GM23338 (cell line): ENCODE measurements around the gene SORBS2. TPM values are rescaled to one million over a fixed set of nuclear protein-coding genes. Genes with fewer than 3 reads are reported as not detected.

ENCODE experiments used
- ATAC-seq: fragments of 200-7000 bp; cut with Tn5 transposase; 3 replicates; pipeline ENCODE4 v1.9.1; 2020
- DNase-seq: peaks from one replicate; pipeline ENCODE4 v3.0.0-alpha.2; 2015; ENCODE audit warnings: low spot score
- H2AFZ ChIP-seq: fragments of 200-600 bp; sonication (generic); 2 replicates; pipeline ENCODE4 v1.8.0; 2016; ENCODE audit warnings: antibody characterized with exemption, mild to moderate bottlenecking, moderate library complexity
- H3F3A ChIP-seq: fragments of 200-600 bp; sonication (generic); replicated peaks from 2 replicates; pipeline ENCODE4 v1.8.0; 2017; ENCODE audit warnings: antibody characterized with exemption, mixed run types, low read depth
- H3K27ac ChIP-seq: fragments of 200-600 bp; sonication (generic); 2 replicates; pipeline ENCODE4 v1.6.1; 2016; ENCODE audit warnings: low read depth
- H3K27me3 ChIP-seq: fragments of 200-600 bp; sonication (generic); 2 replicates; pipeline ENCODE4 v1.8.0; 2016; ENCODE audit warnings: mild to moderate bottlenecking, mixed run types, moderate library complexity; ENCODE audit not compliant: insufficient read depth
- H3K36me3 ChIP-seq: fragments of 200-600 bp; sonication (generic); 2 replicates; pipeline ENCODE4 v1.8.0; 2016; ENCODE audit warnings: mild to moderate bottlenecking; ENCODE audit not compliant: insufficient read depth
- H3K4me1 ChIP-seq: fragments of 200-600 bp; sonication (generic); 2 replicates; pipeline ENCODE4 v1.8.0; 2016; ENCODE audit warnings: mild to moderate bottlenecking, moderate library complexity; ENCODE audit not compliant: insufficient read depth
- H3K4me2 ChIP-seq: fragments of 200-600 bp; sonication (generic); 2 replicates; pipeline ENCODE4 v1.7.1; 2017; ENCODE audit warnings: mixed run types
- H3K4me3 ChIP-seq: fragments of 200-600 bp; sonication (generic); 2 replicates; pipeline ENCODE4 v1.6.1; 2016; ENCODE audit warnings: mixed run types
- H3K79me2 ChIP-seq: fragments of 200-600 bp; sonication (generic); replicated peaks from 2 replicates; pipeline ENCODE4 v1.8.0; 2017; ENCODE audit warnings: mild to moderate bottlenecking; ENCODE audit not compliant: insufficient read depth
- H3K9me2 ChIP-seq: fragments of 200-600 bp; sonication (generic); 2 replicates; pipeline ENCODE4 v1.8.0; 2017; ENCODE audit not compliant: insufficient read depth
- H4K20me1 ChIP-seq: fragments of 200-600 bp; sonication (generic); replicated peaks from 2 replicates; pipeline ENCODE4 v1.8.0; 2017; ENCODE audit warnings: mild to moderate bottlenecking; ENCODE audit not compliant: insufficient read depth
- H3K27ac Mint-ChIP-seq: 2 replicates; pipeline ENCODE4 v1.8.0; 2020; ENCODE audit warnings: inconsistent platforms, mild to moderate bottlenecking, moderate library complexity, mixed read lengths
- H3K27me3 Mint-ChIP-seq: 3 replicates; pipeline ENCODE4 v1.8.0; 2022; ENCODE audit warnings: low read depth, mild to moderate bottlenecking, moderate library complexity, mixed read lengths, inconsistent platforms; ENCODE audit not compliant: insufficient read depth, poor library complexity
- H3K36me3 Mint-ChIP-seq: 3 replicates; pipeline ENCODE4 v1.8.0; 2021; ENCODE audit warnings: low read depth, mild to moderate bottlenecking, inconsistent platforms, moderate library complexity, mixed read lengths
- H3K4me1 Mint-ChIP-seq: 3 replicates; pipeline ENCODE4 v1.8.0; 2020; ENCODE audit warnings: mild to moderate bottlenecking, inconsistent platforms, mixed read lengths
- H3K4me3 Mint-ChIP-seq: 3 replicates; pipeline ENCODE4 v1.8.0; 2021; ENCODE audit warnings: moderate library complexity, mild to moderate bottlenecking, inconsistent platforms, mixed read lengths
- H3K9me3 Mint-ChIP-seq: 3 replicates; pipeline ENCODE4 v1.8.0; 2020; ENCODE audit warnings: moderate library complexity, mild to moderate bottlenecking, inconsistent platforms, mixed read lengths
- EZH2 ChIP-seq: fragments of 200-600 bp; sonication (generic); IDR thresholded peaks from one replicate; pipeline ENCODE4 v1.8.0; 2017; ENCODE audit warnings: antibody characterized with exemption, mild to moderate bottlenecking, low read depth; ENCODE audit not compliant: unreplicated experiment
- EZH2phosphoT487 ChIP-seq: fragments of 200-600 bp; sonication (generic); IDR thresholded peaks from one replicate; pipeline ENCODE4 v1.8.1; 2018; ENCODE audit warnings: antibody characterized with exemption; ENCODE audit not compliant: unreplicated experiment
- NANOG ChIP-seq: IDR thresholded peaks from 2 replicates; pipeline ENCODE4 v1.6.1; 2016; ENCODE audit warnings: antibody characterized with exemption, borderline replicate concordance
- POLR2AphosphoS5 ChIP-seq: IDR thresholded peaks from 2 replicates; pipeline ENCODE4 v1.6.1; 2016; ENCODE audit warnings: antibody characterized with exemption, low read depth
- ZNF114 ChIP-seq: fragments of 250-450 bp; sonication (Bioruptor Pico); IDR thresholded peaks from 2 replicates; pipeline ENCODE4 v1.5.0; 2020; ENCODE audit warnings: mild to moderate bottlenecking, moderate library complexity
- ZNF331 ChIP-seq: fragments of 250-450 bp; sonication (Bioruptor Pico); IDR thresholded peaks from 2 replicates; pipeline ENCODE4 v1.5.0; 2020; ENCODE audit warnings: low read depth, mild to moderate bottlenecking, moderate library complexity
- polyA plus RNA-seq: library from polyadenylated mRNA; unstranded; fragments of >200 nt; fragmentation: Nextera tagmentation; extraction: Ambion mirVana; gene quantifications from 2 replicates; pipeline ENCODE4 v1.2.1, GENCODE V29; 2016
- total RNA-seq: library from RNA; depleted of rRNA; stranded (reverse); fragments of >200 nt; shearing (Covaris generic); gene quantifications from 2 replicates; pipeline ENCODE4 v1.2.3, GENCODE V29; 2014
- TF ChIP-seq, protein P1 (sequence below), 2 experiments: fragments of 200-600 bp in 1 of 2; sonication (generic) in 1 of 2; conservative IDR thresholded peaks; 2 replicates each; pipeline versions ENCODE4 v1.5.1 to v1.6.1; 2016 to 2017; ENCODE audit warnings: antibody characterized with exemption in 2 of 2, low read depth in 2 of 2, mild to moderate bottlenecking in 2 of 2, moderate library complexity in 1 of 2
- TF ChIP-seq, protein P2 (sequence below): IDR thresholded peaks from 2 replicates; pipeline ENCODE4 v1.6.1; 2016; ENCODE audit warnings: antibody characterized with exemption
- TF ChIP-seq, protein P3 (sequence below): IDR thresholded peaks from one replicate; pipeline ENCODE4 v1.6.1; 2018; ENCODE audit warnings: antibody characterized with exemption; ENCODE audit not compliant: unreplicated experiment

The SORBS2 gene
- total and polyA plus RNA-seq, 2 experiments from 2014 or later, result 17.8 to 27.6 TPM

DNA sequence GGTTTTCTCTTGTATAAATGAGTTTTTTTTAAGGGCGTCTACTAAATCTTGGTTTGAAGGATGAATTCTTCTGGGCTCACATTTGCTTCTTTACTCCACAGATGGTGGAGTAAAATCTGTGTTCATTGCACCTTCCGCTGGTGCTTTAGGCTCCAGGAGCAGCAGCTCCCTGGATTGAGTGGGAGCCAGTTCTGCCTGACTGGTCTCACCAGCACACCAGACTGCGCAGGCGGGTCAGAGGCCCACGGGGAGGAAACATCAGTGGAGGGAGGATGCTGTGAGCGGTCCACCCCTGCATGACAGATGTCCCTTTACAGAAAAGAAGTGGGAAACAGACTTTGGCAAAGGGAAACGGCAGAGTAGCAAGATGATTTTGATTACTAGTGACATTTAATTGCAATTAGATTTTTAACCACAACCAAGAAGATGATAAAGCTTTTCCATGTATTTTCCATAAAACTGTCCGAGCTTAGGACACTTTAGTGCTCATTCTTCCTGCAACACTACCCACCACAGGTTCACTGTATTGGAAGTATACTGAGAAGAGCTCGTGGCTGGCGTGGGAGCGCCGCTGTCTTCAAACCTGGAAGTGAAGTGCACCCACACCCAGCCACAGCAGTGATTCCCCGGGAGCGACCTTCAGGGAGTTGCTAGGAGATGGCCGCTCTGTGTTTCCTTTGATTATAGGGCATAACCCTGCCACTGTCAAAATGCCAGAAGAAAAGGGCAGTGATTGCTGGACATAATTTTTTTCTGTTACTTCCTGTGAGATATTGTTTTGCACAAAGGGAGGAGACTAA is 95.2 kb downstream of the SORBS2 start:
- Histone ChIP-seq H3F3A (no peaks in the 10 kb centered on the region), H4K20me1 (no peaks in the 10 kb centered on the region), H3K27me3 (no peaks in the 10 kb centered on the region), H3K4me3 (no peak overlapping the region), H3K79me2 (no peaks in the 10 kb centered on the region), H3K4me2 (no peak overlapping the region), H3K36me3 (no peaks in the 10 kb centered on the region), H3K4me1 (no peaks in the 10 kb centered on the region), H3K9me2 (no peaks in the 10 kb centered on the region), H3K27ac (no peak overlapping the region), H2AFZ (no peak overlapping the region; the same call in 1 of the 2 replicates)
- DNase-seq (no peak), ATAC-seq (no peak)
- Mint-ChIP-seq H3K36me3 (peaks cover 6% of the 10 kb centered on the region), H3K27me3 (no peaks in the 10 kb centered on the region), H3K9me3 (no peaks in the 10 kb centered on the region; the same call in 1 of the 3 replicates), H3K4me1 (peaks cover 7% of the 10 kb centered on the region), H3K4me3 (no peak overlapping the region), H3K27ac (no peak overlapping the region)
- TF ChIP-seq, protein P1, sequence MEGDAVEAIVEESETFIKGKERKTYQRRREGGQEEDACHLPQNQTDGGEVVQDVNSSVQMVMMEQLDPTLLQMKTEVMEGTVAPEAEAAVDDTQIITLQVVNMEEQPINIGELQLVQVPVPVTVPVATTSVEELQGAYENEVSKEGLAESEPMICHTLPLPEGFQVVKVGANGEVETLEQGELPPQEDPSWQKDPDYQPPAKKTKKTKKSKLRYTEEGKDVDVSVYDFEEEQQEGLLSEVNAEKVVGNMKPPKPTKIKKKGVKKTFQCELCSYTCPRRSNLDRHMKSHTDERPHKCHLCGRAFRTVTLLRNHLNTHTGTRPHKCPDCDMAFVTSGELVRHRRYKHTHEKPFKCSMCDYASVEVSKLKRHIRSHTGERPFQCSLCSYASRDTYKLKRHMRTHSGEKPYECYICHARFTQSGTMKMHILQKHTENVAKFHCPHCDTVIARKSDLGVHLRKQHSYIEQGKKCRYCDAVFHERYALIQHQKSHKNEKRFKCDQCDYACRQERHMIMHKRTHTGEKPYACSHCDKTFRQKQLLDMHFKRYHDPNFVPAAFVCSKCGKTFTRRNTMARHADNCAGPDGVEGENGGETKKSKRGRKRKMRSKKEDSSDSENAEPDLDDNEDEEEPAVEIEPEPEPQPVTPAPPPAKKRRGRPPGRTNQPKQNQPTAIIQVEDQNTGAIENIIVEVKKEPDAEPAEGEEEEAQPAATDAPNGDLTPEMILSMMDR (conservative IDR thresholded peaks at IDR 0.05; ENCODE audit: low read depth in 2 of 2), result no peak

DNA sequence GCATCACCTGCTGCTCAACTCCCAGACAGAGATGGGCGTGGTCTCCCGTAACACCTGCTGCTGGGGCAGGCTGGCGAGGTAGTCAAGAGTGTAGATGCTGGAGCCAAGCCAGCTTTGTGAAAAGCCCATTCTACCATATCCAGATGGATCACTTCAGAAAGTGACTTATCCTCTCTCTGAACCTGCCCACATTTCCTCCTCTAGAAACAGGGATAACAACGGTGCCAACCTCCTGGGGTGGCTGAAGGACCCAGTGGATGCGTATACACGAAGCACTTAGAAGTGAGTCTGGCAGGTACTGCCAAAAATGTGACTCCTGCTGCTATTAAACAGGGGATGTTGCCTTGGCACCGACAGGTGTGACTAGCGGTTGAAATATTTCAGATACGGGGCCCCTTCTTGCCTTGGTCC is 95.8 kb downstream of the SORBS2 start:
- peaks cover 6% of the 10 kb centered on the region for H3K36me3 Mint-ChIP-seq
- H3K4me3 Mint-ChIP-seq, result no peak overlapping the region
- peaks cover 7% of the 10 kb centered on the region for H3K4me1 Mint-ChIP-seq
- TF ChIP-seq NANOG (no peak), ZNF114 (no peak), EZH2phosphoT487 (no peak), POLR2AphosphoS5 (no peak), ZNF331 (no peak), EZH2 (no peak)
- TF ChIP-seq, protein P2, sequence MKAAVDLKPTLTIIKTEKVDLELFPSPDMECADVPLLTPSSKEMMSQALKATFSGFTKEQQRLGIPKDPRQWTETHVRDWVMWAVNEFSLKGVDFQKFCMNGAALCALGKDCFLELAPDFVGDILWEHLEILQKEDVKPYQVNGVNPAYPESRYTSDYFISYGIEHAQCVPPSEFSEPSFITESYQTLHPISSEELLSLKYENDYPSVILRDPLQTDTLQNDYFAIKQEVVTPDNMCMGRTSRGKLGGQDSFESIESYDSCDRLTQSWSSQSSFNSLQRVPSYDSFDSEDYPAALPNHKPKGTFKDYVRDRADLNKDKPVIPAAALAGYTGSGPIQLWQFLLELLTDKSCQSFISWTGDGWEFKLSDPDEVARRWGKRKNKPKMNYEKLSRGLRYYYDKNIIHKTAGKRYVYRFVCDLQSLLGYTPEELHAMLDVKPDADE, result no peak
- TF ChIP-seq, protein P3, sequence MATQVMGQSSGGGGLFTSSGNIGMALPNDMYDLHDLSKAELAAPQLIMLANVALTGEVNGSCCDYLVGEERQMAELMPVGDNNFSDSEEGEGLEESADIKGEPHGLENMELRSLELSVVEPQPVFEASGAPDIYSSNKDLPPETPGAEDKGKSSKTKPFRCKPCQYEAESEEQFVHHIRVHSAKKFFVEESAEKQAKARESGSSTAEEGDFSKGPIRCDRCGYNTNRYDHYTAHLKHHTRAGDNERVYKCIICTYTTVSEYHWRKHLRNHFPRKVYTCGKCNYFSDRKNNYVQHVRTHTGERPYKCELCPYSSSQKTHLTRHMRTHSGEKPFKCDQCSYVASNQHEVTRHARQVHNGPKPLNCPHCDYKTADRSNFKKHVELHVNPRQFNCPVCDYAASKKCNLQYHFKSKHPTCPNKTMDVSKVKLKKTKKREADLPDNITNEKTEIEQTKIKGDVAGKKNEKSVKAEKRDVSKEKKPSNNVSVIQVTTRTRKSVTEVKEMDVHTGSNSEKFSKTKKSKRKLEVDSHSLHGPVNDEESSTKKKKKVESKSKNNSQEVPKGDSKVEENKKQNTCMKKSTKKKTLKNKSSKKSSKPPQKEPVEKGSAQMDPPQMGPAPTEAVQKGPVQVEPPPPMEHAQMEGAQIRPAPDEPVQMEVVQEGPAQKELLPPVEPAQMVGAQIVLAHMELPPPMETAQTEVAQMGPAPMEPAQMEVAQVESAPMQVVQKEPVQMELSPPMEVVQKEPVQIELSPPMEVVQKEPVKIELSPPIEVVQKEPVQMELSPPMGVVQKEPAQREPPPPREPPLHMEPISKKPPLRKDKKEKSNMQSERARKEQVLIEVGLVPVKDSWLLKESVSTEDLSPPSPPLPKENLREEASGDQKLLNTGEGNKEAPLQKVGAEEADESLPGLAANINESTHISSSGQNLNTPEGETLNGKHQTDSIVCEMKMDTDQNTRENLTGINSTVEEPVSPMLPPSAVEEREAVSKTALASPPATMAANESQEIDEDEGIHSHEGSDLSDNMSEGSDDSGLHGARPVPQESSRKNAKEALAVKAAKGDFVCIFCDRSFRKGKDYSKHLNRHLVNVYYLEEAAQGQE, result no peak

More for the DNA sequence above, 95.8 kb downstream of the SORBS2 start:
- Mint-ChIP-seq H3K9me3 (no peaks in the 10 kb centered on the region; the same call in 1 of the 3 replicates), H3K27me3 (no peaks in the 10 kb centered on the region), H3K27ac (no peak overlapping the region)
- Histone ChIP-seq H4K20me1 (no peaks in the 10 kb centered on the region), H3K79me2 (no peaks in the 10 kb centered on the region), H3K9me2 (no peaks in the 10 kb centered on the region), H3K4me2 (no peak overlapping the region), H3F3A (no peaks in the 10 kb centered on the region), H3K36me3 (no peaks in the 10 kb centered on the region), H3K27me3 (no peaks in the 10 kb centered on the region), H3K4me3 (no peak overlapping the region), H2AFZ (no peak overlapping the region), H3K27ac (no peak overlapping the region), H3K4me1 (no peaks in the 10 kb centered on the region)
- DNase-seq (no peak), ATAC-seq (no peak)
